Non-pigmented ciliary epithelial cell (primary cell): ENCODE results near the gene MCF2L2.

Source experiments
- DNase-seq: peaks from one replicate; pipeline ENCODE4 v3.0.0-alpha.2; 2010; ENCODE audit warnings: low read depth

The MCF2L2 gene

DNA sequence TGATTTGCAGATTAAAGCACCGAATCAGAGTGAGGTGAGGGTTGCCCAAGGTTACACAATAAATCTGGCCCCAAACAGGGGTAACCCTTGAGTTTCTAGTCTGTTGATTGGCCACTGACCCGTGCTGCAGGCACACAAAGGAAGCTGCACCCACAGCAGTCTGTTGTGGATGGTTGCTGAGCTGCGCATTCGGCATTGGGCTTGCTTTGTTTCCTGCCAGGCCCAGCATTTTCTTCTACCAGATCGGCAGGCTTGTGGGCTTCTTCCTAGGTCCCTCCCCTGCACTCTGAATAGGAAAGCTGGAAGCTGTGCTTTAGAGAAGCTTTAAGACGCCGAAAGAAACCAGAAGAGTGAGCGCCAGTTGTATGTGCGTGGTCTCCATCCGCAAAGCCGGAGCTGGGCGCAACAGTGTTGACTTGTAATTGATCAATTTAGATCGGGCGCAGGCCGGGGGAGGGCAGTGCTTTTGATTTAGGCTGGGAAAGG is 163.2 kb downstream of the MCF2L2 start:
- no peak for DNase-seq

DNA sequence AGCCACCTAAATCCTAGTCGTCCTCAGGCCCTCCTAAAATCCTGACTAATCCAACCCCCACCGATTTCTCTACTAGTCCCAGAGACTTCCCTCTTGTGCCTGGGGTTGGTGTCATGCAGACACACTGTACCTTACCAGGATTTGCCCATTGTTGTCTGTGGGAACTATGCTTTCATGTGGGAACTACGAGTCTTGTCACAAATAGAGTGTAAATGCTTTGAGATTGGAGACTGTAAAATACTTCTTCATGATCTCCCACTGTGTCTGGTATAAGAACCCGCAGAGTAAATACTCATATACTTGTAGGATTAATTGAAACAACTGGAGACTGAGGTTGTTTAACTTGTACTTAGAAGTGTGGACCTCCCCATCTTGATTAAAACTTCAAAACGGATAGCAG is 164.2 kb downstream of the MCF2L2 start:
- DNase-seq: no peak

DNA sequence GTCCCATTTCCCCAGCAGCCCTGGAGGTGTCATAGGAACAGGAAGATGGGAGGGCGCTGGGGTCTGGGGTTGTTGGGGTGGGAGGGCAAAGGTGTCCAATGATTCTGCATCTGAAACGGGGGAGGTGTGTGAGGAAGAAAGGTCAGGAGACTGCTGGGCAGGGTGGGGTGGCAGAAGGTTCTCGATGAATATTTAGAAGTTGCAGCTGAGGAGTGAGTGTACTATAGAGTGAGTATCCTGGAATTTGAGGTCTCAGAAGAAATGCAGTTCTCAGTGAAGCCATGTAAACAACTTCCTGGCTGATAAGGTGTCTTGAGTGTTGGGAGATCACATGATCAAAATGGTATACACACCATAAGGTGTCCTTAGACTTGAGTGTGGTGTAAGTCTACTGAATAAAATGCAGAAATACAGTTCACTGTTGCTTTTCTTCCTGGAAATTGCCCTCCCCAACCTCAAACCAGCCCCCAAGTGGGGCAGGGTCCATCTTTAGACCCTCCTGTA is 165.5 kb downstream of the MCF2L2 start:
- no peak for DNase-seq

DNA sequence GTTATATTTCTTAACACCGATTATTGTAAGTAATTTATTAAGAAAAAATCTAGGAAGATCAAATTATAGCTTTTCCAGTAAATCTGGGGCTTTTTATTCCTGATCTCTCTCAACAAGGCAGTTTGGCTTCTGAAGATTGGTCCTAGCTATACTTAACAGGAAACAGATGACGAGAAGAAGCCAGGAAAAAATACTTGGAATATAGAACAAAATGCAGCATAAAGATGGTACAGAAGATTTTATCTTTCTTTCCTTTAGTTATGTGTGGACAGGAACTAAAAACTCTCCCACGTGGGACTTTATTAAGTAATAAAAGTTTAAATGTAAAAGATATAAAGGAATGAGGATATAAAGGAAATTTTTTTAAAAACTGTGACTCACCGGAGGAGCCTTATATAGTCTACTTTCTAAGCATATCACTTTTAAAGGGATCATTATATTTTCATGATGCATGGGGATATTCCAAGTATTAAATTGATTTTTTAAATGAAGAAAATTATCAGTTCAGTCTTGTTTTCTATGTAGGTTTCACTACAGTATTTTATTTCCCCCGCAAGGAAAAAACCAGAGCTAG is 167.2 kb downstream of the MCF2L2 start:
- no peak for DNase-seq

DNA sequence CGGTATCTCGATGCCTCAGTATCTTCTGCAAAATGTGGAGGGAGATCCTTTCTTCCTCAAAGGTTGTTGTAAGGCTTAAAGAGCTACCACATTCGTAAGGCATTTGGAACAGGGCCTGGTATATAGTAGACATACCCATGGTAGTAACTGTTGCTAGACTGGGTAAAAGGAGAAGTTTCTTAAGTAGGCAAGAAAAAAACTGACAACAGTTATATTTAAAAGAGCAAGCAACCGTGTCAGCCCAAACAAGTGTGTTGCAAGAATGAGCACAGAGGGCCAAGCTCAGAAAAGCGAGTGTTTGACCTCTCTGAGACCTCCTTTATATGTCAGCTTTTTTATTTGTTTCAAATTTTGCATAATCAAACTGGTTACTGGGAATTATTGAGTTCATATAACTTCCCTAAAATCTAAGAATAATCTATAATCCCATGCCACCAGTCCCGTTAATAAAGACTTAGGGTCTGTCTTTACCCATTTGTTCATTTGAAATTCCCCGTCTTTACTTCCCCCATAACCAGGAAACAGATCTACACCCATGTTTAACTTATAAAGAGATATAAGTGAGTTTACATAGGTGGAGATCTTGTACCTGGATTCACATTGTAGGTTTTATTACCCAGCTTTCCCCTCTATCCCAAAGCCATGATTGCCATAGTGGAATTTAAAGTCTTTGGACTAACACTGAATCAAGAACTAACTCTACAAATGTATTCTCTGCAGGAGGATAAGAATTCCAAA is 168.1 kb downstream of the MCF2L2 start:
- DNase-seq: no peak

DNA sequence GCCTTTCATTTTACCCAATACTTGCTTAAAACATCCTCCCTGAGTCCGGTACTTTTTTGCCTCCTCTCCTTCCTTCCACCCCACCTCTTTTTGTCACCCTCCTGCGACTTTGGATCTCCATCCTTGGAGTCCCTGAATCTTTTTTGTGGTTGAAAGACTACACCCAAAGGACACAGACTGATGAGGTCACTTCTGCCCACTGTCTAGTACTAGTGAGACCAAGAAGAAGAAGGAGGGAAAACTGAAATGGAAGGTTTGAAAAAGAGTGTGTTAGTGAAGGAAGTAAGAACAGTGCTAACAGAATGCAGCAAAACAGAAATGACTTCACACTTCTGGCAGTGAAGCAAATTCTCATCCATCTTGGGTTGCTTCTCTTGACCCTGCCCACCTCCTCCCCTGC is 168.8 kb downstream of the MCF2L2 start:
- no peak for DNase-seq

DNA sequence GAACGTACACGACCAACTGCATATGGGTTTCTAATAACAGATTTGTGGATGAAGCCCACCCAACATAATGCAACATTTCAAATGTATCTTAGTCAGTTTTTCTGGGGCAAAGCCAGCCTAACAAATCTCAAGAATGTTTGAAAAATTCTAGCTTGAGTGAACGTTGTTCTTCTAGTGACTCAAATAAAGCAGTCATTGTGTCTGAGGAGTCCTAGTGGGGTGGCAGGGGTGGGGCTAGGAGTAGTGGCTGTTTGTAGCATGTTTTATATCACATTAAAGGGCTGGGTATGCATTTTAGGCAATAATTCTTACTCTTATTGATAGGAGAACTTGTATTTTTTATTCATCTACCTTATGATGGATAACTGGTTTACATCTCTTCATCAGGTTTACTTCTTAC is 169.3 kb downstream of the MCF2L2 start:
- no peak for DNase-seq

DNA sequence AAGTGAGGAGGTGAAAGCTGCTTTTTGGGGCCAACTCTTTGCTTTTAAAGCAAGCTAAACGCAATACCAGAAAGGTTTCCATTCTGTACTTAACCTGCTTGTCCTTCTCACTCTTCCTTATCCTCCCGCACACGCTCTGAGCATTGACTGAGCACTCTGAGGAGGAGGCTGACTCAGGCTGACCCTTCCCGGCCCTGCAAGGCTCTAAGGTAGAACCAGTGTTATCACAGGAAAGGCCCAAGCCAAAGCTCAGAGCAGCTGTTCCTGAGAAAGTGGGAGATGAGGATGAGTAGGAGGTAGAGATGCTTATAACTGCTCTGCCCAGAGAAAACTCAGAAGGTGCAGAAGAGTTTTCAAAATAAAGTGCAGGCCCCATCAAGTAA is 173.1 kb downstream of the MCF2L2 start:
- DNase-seq: no peak

DNA sequence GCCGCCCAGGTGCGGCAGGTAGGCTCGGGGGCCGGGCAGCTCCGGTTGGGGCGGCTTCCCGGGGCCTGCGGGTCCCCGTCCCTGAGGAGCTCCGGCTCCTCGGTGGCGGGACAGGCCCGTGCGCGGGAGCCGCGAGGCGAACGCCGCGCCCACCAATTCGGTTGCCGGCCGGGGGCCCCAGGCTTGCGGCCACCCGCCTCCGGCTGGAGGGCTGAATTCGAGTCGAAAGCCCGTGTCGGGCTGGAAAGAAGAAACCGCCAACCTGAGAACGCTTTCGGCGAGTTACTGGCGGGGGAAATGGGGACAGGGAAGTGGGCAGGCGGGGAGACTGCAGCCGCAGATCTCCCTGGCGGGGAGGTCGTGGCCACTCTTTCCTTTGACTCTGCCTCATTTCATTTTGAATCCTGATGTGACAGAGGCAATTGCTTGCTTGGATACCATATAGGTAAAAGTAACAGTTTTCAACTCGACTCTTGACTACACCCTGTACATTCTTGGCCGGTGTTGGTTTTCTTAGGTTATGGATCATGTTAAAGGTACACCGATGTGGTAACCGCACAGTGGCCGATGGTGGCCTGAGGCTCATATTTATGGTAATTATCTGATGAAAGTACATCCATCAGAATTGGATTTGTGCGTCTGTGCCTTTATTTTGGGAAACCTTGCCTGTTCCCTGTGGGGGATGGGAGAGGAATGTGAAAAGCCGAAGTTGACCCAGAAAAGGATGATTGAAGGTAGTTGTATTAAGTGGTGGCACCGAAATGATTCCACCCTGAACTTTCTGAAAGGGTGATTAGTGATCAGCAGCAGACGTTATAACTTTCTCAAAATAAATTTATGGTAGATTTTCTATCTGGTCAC is 173.7 kb downstream of the MCF2L2 start:
- DNase-seq: no peak

DNA sequence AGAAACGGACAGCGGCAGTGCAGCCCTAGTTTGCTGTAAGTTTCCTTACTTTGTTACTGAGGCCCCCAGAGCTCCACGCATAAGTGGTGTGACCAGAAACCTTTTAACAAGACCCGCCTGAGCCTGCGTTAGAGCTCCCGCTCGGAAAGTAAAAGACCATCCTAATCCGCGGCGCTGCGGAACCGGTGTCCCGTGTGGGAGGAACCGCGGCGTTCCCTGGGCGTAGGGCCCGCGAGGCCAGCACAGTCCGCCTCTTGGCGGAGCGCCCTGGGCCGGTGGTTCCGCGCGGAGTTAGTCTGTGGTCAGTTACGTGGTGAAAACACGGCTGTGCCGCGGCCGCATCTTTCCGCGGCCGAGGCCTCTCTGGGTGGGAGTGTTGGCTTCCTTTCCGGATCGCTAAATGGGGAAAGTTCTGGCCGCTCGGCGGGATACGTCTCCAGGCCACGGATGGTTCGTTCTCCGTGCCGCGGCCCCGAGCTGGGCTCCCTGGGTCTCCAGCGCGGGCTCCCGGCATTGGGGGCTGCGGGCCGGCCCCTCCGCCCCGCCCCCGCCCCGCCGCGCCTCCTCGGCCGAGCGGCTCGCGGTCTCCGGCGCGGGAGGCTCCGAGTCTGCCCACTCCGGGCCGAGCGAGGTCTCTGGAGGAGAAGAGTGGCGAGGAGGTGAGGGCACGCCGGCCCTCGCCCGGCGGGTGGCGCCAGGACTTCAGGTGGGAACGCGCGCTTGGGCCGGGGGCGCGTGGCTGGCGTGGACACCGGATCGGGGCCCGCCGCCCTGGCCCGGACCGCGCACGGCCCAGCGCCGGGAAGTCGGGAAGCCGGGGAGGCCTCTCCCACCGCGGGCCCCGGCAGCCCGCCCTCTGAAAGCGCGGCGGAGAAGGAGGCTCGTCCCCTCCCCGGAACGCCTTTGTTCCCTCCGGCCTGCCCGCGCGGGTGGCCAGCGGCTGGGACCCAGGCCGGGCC is 174.6 kb downstream of the MCF2L2 start:
- DNase-seq: no peak

DNA sequence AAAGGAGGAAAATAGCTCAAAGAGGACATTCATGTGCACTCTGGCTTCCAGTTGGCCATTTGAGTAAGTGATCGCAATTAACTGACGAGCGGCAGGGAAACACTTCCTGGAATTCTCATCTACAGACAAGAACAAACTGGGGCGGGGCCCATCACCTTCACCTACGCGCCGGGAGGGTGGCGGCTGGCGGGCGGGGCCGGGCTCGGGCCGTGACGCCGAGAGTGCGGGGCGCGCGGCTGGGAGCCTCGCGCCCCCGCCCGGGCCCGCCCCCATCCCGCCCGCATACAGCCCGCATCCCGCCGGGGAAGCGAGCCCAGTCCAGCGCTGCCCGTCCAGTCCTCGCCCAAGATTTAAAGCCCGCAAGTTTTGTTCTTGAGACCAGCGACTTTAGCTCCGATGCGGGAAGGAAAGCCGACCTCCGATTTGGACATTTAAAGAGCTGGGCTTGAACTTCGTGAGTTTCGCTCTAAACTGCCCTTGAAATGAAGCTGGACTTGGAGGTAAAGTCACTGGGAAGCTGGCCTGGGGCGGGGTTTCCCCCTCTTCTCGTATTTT is 175.4 kb downstream of the MCF2L2 start, which contains the start of gene B3GNT5:
Gene B3GNT5 (plus strand): TSS at position 281 of the 555 bp plus-strand sequence. CDS start 16,546 bp downstream, outside the sequence.
- DNase-seq: no peak

DNA sequence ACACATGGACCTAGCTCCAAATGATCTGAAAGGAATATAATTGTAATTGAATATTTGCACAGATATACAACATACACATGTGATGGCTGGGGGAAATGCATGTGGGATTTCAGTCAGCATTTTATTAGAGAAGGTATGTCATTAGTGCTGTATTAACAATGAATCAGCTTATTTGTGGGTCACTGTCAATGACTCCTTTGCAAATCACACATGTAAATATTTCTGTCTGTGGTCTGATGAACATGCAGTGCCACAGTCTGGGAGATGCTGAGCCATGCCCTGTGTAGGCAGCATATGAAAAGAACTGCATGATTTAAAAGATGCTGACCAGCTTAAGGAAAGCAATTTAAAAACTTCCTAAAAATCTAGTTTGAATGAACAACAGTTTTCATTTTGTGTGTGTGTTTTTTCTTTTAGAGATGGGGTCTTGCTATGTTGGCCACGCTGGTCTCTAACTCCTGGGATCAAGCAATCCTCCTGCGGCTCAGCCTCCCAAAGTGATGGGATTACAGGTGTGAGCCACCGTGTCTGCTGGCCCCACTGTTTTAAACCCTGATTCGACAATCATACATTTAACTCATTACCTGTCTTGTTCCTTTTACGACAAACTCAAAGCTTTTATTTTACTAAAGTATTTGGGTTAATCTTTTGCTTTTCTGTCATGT is 176.2 kb downstream of the MCF2L2 start:
- DNase-seq: no peak

DNA sequence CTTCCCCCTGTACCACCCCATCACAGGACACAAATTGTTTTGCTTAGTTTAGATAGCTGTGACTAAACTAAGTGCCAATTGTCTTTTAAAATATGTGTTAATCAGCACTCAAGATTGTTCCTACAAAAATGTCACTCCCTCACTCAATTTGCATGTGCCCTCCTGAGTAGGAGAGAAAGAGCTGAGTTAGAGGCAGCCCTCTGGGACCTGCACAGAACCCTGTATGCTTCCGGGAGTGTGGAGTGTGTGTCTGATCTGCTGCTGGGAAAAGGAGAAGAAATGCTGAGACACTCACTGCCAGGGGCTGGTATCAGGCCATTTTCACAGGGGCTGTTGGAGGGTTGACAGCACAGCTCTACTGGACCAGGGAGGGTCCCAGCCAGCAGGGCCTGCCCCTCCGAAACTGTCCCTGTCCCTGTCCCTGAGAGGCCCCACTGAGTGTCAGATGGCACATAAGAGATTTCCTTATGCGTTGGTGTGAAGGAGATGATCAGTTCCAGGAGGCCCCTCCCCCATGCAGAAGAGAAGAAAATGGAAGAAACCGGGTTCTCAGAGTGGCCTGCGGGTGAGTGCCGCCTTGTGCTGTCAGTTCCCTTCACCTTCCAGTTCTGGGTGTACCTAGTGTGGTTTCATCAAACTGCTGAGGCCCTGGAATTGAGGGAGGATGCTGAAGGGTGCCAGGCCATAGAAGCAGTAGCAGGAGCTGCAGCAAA is 179.3 kb downstream of the MCF2L2 start:
- no peak for DNase-seq

DNA sequence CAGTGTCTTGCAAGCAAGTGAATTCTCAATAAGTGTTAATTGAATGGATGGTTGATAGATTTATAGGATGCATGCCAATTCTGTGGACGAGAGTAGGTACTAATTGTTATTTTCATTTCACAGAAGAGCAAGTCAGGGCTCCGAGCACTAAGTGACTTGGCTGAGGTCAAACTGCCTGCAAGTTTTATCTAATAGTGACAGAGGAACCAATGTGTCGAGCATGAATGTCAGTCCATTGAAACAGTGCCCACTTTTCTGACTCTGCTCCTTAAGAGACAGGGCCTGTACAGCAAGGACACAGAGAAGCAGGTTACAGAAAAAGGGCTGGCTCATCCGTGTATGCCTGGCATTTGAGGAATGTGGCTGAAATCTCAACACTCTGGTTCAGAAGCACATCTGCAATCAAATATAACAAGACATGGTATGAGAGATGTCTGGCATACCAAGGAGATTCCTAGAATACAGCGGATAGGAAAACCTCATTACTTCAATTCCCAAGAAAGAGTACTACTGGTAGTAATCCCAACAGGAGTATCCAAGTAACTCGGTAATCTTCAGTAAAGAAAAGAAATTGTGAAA is 181.3 kb downstream of the MCF2L2 start:
- DNase-seq: no peak

DNA sequence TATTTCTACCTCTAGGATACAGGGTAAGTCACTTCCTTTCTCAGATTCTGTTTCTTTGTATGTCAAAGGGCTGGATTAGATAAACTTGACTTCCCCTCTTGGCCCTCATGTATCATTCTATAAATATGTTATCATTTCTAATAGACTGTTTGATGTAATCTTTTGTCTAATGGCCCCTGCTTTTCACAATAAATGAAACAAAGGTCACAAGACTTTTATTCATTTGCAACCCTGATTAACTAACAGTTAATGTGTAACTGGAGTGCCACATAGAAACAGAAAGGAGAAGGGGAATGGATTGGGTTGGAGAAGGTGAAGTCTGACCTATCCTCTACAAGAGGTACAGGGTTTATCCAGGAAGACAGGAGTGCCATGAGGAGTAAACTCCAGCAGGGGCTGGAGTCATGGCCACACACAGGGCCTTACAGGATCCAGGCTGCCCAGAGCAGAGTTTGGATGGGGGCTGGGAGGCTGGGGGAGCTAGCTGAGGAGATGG is 183.4 kb downstream of the MCF2L2 start:
- DNase-seq: no peak

DNA sequence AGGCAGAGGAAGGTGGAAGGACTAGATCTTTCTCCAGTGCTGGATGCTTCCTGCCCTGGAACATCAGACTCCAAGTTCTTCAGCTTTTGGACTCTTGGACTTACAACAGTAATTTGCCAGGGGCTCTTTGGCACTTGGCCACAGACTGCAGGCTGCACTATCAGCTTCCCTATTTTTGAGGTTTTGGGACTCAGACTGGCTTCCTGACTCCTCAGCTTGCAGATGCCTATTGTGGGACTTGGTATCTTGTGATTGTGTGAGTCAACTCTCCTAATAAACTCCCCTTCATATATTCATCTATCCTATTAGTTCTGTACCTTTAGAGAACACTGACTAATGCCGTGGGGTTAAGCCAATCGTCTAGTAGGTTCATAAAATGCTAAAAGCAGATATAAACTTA is 184.2 kb downstream of the MCF2L2 start:
- DNase-seq: no peak

DNA sequence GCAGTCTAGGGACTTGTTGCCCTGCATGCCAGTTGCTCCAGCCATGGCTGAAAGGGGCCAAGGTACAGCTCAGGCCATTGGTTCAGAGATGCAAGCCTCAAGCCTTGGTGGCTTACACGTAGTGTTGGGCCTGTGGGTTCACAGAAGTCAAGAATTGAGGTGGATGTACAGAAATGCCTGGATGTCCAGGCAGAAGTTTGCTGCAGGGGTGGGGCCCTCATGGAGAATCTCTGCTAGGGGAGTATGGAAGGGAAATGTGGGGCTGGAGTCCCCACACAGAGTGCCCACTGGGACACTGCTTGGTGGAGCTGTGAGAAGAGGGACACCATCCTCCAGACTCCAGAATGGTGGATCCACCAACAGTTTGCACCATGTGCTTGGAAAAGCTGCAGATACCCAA is 186.0 kb downstream of the MCF2L2 start:
- DNase-seq: no peak

DNA sequence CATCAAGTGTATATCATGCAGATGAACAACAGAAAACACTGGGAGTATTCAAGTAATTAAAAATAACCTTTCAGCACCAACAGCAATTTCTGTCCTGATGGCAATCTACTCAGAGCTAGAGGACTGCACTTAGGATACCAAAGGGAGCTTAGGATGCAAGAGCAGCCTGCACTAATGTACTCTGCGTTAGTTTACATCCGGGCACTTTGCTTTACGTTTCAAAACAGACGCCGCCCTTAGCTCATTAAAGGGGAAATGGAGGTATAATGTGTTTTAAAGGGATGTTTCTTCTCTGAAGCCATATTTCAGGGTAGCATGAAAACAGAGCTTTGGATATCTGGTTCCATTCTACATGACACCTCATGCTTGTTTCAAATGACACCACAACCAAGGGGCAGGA is 189.4 kb downstream of the MCF2L2 start:
- no peak for DNase-seq

DNA sequence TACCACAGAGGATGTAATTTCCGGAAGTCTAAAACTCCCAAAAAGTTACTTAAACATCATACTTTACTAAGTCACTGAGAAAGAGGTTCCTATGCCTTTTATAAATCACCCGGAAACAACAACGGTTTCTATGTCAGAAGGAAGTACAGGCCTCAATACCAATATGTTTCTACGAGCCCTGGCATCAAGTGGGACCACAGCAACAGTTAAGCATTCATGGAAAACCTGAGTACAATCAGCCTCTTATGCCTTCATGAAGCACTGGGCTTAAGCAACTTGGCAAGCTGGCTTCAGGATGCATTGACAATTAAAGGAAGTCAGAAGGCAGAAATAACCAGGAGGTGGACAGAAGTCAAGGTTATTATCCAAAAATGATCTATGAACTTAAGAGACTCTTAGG is 194.5 kb downstream of the MCF2L2 start:
- DNase-seq: no peak
